Osteocyte (in vitro differentiated cells): Measurements from ENCODE around the gene PPP1R14B. TPM values are rescaled to one million over a fixed set of nuclear protein-coding genes. Genes with fewer than 3 reads are reported as not detected.
A peak's percentile ranks its signal among the peaks of the same experiment; 100 is the strongest.

Experiments
- DNase-seq: peaks from one replicate; pipeline ENCODE4 v3.0.0; 2021; ENCODE audit warnings: mixed read lengths; ENCODE audit not compliant: unreplicated experiment; ENCODE audit errors: extremely low spot score
- H3K27ac Mint-ChIP-seq: one replicate; pipeline ENCODE4 v1.8.0; 2021; ENCODE audit warnings: mild to moderate bottlenecking, mixed read lengths; ENCODE audit not compliant: unreplicated experiment
- H3K27me3 Mint-ChIP-seq: one replicate; pipeline ENCODE4 v1.8.0; 2021; ENCODE audit warnings: mixed read lengths; ENCODE audit not compliant: unreplicated experiment
- H3K36me3 Mint-ChIP-seq: one replicate; pipeline ENCODE4 v1.8.0; 2021; ENCODE audit warnings: mixed read lengths; ENCODE audit not compliant: unreplicated experiment
- H3K4me1 Mint-ChIP-seq: one replicate; pipeline ENCODE4 v1.8.0; 2021; ENCODE audit warnings: mixed read lengths; ENCODE audit not compliant: unreplicated experiment
- H3K4me3 Mint-ChIP-seq: one replicate; pipeline ENCODE4 v1.8.0; 2021; ENCODE audit warnings: mild to moderate bottlenecking, moderate library complexity, mixed read lengths; ENCODE audit not compliant: unreplicated experiment
- H3K9me3 Mint-ChIP-seq: one replicate; pipeline ENCODE4 v1.8.0; 2021; ENCODE audit warnings: mixed read lengths; ENCODE audit not compliant: unreplicated experiment
- total RNA-seq: library from RNA; stranded (reverse); gene quantifications from 2 replicates; pipeline ENCODE4 v1.2.1, GENCODE V29; 2021
- TF ChIP-seq, protein P1 (sequence below): fragments of 200-600 bp; sonication (generic); IDR thresholded peaks from 2 replicates; pipeline ENCODE4 v1.5.0; 2021; ENCODE audit warnings: antibody characterized with exemption, mild to moderate bottlenecking, moderate library complexity

The PPP1R14B gene
- total RNA-seq, 1 donor from 2014 or later: 270 TPM

GRCh38 chr11:64204080-64204440, 42.7 kb downstream of the PPP1R14B start:
- Mint-ChIP-seq H3K4me1 (peaks cover 17% of the 10 kb centered on the region), H3K27me3 (no peaks in the 10 kb centered on the region), H3K36me3 (peaks cover 38% of the 10 kb centered on the region), H3K27ac (peak overlapping the region; percentile 79), H3K4me3 (no peak overlapping the region), H3K9me3 (no peaks in the 10 kb centered on the region)
- no peak for DNase-seq
- TF ChIP-seq, protein P1, sequence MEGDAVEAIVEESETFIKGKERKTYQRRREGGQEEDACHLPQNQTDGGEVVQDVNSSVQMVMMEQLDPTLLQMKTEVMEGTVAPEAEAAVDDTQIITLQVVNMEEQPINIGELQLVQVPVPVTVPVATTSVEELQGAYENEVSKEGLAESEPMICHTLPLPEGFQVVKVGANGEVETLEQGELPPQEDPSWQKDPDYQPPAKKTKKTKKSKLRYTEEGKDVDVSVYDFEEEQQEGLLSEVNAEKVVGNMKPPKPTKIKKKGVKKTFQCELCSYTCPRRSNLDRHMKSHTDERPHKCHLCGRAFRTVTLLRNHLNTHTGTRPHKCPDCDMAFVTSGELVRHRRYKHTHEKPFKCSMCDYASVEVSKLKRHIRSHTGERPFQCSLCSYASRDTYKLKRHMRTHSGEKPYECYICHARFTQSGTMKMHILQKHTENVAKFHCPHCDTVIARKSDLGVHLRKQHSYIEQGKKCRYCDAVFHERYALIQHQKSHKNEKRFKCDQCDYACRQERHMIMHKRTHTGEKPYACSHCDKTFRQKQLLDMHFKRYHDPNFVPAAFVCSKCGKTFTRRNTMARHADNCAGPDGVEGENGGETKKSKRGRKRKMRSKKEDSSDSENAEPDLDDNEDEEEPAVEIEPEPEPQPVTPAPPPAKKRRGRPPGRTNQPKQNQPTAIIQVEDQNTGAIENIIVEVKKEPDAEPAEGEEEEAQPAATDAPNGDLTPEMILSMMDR: no peak

DNA sequence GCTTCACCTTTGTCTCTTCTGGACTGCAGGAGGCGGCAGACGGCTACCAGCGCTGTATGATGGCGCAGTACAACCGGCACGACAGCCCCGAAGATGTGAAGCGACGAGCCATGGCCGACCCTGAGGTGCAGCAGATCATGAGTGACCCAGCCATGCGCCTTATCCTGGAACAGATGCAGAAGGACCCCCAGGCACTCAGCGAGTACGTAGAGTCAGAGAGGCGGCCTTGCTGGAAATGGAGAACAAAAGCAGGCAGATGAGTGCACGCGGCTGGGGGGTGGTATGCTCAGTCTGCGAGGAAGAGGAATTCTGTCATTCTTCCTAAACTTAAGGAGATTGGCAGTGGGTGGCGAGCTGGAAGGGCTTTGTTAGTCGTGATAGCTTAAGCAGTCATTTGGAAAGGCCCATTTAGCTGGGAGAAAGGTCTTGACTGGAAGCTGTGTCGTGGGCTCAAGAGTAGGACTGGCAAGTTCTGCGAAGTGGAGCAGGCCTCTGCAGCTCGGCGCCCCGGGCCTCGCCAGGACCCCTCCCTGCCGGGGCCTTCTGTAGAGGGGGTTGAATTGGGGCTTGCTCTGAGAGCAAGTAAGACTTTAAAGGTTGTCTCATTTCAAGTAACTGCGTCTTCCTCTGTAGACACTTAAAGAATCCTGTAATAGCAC, 43.2 kb downstream of the PPP1R14B start:
- H3K9me3 Mint-ChIP-seq: no peaks in the 10 kb centered on the region

DNA sequence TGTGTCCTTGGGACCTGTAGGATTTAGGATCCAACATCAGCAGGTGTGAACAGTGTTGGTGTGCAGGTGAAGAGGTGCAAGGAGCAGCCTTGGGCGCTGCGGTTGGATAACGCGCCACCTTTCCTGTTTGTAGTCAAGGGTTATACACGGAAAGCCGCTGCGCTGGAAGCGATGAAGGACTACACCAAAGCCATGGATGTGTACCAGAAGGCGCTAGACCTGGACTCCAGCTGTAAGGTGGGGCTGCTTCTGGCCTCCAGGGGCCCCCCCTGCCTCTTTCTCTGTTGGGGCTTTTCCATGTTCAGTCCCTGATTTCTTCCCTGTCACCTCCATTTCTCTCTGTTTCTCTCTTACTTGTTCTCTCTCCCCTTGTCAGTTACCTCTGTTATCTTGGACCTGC, 43.8 kb downstream of the PPP1R14B start:
- DNase-seq: no peak
- Mint-ChIP-seq H3K4me1 (peaks cover 17% of the 10 kb centered on the region), H3K4me3 (no peak overlapping the region), H3K27me3 (no peaks in the 10 kb centered on the region), H3K36me3 (peaks cover 44% of the 10 kb centered on the region), H3K9me3 (no peaks in the 10 kb centered on the region), H3K27ac (no peak overlapping the region)
- TF ChIP-seq, protein P1: no peak

More for the DNA sequence above, 43.2 kb downstream of the PPP1R14B start:
- Mint-ChIP-seq H3K4me1 (peaks cover 17% of the 10 kb centered on the region), H3K27ac (peak overlapping the region; percentile 53), H3K27me3 (no peaks in the 10 kb centered on the region), H3K36me3 (peaks cover 41% of the 10 kb centered on the region), H3K4me3 (no peak overlapping the region)
- TF ChIP-seq, protein P1: no peak
- no peak for DNase-seq

- TF ChIP-seq, protein P1: no peak
- Mint-ChIP-seq H3K9me3 (no peaks in the 10 kb centered on the region), H3K27me3 (no peaks in the 10 kb centered on the region), H3K36me3 (peaks cover 55% of the 10 kb centered on the region), H3K4me1 (peaks cover 10% of the 10 kb centered on the region), H3K27ac (no peak overlapping the region), H3K4me3 (no peak overlapping the region)
- DNase-seq: no peak
Measured at GRCh38 chr11:64201543-64201942, 45.2 kb downstream of the PPP1R14B start.

DNA sequence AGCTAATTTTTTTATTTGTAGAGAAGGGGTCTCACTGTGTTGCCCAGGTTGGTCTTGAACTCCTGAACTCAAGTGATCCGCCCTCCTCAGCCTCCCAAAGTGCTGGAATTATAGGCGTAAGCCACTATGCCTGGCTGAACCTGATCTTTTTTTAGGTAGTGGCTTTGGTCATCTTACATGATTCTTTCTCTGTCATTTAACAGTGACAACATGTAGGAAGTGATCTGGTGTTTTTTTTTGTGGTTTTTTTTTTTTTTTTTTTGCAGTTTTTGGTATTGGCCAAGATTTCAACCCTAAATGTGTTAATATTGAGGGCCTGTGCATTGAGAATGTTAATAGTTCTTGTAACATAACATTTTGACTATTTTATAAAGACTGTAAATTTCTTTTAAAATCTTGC, 48.2 kb downstream of the PPP1R14B start:
- DNase-seq: no peak
- H3K36me3 Mint-ChIP-seq: peaks cover 60% of the 10 kb centered on the region
- TF ChIP-seq, protein P1: no peak
- no peaks in the 10 kb centered on the region for H3K9me3 Mint-ChIP-seq
- no peaks in the 10 kb centered on the region for H3K27me3 Mint-ChIP-seq
- H3K4me3 Mint-ChIP-seq: no peak overlapping the region
- no peak overlapping the region for H3K27ac Mint-ChIP-seq
- no peaks in the 10 kb centered on the region for H3K4me1 Mint-ChIP-seq
